ENCODE measurements around the gene THOC5. TPM values are rescaled to one million over a fixed set of nuclear protein-coding genes. Genes with fewer than 3 reads are reported as not detected.
"Not testable (repeated sequence)": the region's sequence is repeated elsewhere in the genome, so short reads cannot be mapped to it uniquely, and the experiment has no call there.

THOC5 gene
- total RNA-seq, 6 experiments from 2014 or later = 11.9 to 17.4 (median 14.1) TPM

DNA sequence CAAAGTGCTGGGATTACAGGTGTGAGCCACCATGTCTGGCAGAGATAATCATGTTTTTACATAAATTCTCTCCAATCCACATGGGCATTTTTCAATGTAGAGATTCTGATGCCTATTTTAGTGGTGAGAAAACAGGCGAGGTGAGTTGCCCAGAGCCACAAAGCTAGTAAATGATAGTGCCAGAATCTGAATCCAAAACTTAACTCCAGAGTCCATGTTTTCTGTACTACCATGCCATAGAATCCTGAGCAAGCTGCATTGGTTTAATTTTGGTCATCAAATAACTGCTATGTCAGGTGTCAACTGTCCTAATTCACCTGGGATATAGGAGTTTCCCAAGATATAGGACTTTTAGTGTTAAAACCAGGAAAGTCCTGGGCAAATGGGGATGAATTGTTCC, 59.9 kb downstream of the THOC5 start:
- ATAC-seq (no peak), DNase-seq (no peak)
- no peak for TF ChIP-seq POLR2A (IDR thresholded peaks at IDR 0.05)
- TF ChIP-seq, protein P1, sequence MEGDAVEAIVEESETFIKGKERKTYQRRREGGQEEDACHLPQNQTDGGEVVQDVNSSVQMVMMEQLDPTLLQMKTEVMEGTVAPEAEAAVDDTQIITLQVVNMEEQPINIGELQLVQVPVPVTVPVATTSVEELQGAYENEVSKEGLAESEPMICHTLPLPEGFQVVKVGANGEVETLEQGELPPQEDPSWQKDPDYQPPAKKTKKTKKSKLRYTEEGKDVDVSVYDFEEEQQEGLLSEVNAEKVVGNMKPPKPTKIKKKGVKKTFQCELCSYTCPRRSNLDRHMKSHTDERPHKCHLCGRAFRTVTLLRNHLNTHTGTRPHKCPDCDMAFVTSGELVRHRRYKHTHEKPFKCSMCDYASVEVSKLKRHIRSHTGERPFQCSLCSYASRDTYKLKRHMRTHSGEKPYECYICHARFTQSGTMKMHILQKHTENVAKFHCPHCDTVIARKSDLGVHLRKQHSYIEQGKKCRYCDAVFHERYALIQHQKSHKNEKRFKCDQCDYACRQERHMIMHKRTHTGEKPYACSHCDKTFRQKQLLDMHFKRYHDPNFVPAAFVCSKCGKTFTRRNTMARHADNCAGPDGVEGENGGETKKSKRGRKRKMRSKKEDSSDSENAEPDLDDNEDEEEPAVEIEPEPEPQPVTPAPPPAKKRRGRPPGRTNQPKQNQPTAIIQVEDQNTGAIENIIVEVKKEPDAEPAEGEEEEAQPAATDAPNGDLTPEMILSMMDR (IDR thresholded peaks at IDR 0.05) = no peak
- no peak overlapping the region for H3K4me3 ChIP-seq
- H3K9me3 ChIP-seq = no peaks in the 10 kb centered on the region
- H3K27me3 ChIP-seq = no peaks in the 10 kb centered on the region
- H3K27ac ChIP-seq = no peak overlapping the region
- no peaks in the 10 kb centered on the region for H3K4me1 ChIP-seq
- H3K36me3 ChIP-seq = no peaks in the 10 kb centered on the region
- intact Hi-C loops (cut with DNase I) = no loop called here
- WGBS (ENCODE audit: insufficient coverage, low coverage, low lambda C conversion rate, missing lambda C conversion rate) = 80% methylated on average over 1 of the region's 1 CpG

DNA sequence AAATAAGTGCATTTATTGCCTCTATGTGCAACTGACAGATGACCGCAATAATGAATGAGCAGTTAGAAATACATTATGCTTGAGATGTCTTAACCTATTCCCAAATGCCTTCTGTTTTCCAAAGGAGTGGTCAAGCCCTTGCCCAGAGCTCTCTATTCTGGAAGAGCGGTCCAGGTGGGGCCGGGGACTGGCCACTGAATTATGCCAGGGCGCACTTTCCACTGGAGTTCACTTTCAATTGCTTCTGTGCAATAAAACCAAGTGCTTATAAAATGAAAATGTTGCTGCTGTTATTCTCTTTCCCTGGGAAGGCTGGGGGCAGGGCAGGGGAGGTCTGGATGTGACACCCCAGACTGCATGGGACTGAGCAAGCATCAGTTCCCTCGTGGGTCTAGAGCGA, 62.5 kb downstream of the THOC5 start:
- Histone ChIP-seq H3K36me3 (no peaks in the 10 kb centered on the region), H3K9me3 (no peaks in the 10 kb centered on the region), H3K4me3 (no peak overlapping the region), H3K27me3 (no peaks in the 10 kb centered on the region), H3K4me1 (no peaks in the 10 kb centered on the region), H3K27ac (no peak overlapping the region)
- WGBS (ENCODE audit: insufficient coverage, low coverage, low lambda C conversion rate, missing lambda C conversion rate) = 74% methylated on average over 2 of the region's 6 CpGs
- DNase-seq (no peak), ATAC-seq (no peak)
- TF ChIP-seq POLR2A (IDR thresholded peaks at IDR 0.05) = no peak
- TF ChIP-seq, protein P1 (IDR thresholded peaks at IDR 0.05) = no peak
- intact Hi-C loops (cut with DNase I) = no loop called here

DNA sequence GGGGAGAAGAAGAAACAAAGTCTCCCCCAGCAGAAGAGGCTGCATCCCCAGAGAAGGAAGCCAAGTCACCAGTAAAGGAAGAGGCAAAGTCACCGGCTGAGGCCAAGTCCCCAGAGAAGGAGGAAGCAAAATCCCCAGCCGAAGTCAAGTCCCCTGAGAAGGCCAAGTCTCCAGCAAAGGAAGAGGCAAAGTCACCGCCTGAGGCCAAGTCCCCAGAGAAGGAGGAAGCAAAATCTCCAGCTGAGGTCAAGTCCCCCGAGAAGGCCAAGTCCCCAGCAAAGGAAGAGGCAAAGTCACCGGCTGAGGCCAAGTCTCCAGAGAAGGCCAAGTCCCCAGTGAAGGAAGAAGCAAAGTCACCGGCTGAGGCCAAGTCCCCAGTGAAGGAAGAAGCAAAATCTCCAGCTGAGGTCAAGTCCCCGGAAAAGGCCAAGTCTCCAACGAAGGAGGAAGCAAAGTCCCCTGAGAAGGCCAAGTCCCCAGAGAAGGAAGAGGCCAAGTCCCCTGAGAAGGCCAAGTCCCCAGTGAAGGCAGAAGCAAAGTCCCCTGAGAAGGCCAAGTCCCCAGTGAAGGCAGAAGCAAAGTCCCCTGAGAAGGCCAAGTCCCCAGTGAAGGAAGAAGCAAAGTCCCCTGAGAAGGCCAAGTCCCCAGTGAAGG, 64.3 kb downstream of the THOC5 start:
- ATAC-seq = peak in 2 of 4 donors; percentile 34 to 53
- H3K27me3 ChIP-seq; H3K4me1 ChIP-seq; H3K4me3 ChIP-seq; H3K36me3 ChIP-seq; intact Hi-C loops (cut with DNase I); DNase-seq; H3K27ac ChIP-seq; H3K9me3 ChIP-seq: not testable (repeated sequence)
- WGBS (ENCODE audit: insufficient coverage, low coverage, low lambda C conversion rate, missing lambda C conversion rate) = 72% methylated on average over 7 of the region's 8 CpGs

DNA sequence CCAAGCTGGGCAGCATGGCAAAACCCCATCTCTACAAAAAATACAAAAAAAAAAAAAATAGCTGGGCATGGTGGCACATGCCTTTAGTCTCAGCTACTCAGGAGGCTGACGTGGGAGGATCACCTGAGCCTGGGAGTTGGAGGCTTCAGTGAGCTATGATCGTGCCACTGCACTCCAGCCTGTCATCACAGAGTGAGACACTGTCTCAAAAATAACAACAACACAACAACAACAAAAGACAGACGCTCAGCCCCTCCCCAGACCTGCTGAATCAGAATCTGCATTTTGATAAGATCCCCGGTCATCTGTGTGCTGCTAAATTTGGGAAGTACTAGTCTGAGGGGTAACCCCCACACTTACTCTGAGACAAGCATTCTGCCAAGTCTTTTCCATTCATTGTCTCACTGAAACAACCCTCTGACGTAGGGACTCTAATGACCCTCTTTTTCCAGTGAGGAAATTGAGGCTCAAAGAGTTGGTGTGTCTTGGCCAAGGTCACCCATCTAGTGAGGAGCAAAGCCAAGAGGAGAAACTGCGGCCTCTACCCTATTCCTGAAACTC, 66.1 kb downstream of the THOC5 start:
- WGBS (ENCODE audit: insufficient coverage, low coverage, low lambda C conversion rate, missing lambda C conversion rate) = 79% methylated on average over 4 of the region's 6 CpGs
- ATAC-seq (no peak), DNase-seq (no peak)
- Histone ChIP-seq H3K27me3 (no peaks in the 10 kb centered on the region), H3K9me3 (no peaks in the 10 kb centered on the region), H3K36me3 (no peaks in the 10 kb centered on the region), H3K4me1 (no peaks in the 10 kb centered on the region), H3K4me3 (no peak overlapping the region), H3K27ac (no peak overlapping the region)
- intact Hi-C loops (cut with DNase I) = no loop called here
- no peak for TF ChIP-seq POLR2A (IDR thresholded peaks at IDR 0.05)
- TF ChIP-seq, protein P1 (IDR thresholded peaks at IDR 0.05) = no peak

DNA sequence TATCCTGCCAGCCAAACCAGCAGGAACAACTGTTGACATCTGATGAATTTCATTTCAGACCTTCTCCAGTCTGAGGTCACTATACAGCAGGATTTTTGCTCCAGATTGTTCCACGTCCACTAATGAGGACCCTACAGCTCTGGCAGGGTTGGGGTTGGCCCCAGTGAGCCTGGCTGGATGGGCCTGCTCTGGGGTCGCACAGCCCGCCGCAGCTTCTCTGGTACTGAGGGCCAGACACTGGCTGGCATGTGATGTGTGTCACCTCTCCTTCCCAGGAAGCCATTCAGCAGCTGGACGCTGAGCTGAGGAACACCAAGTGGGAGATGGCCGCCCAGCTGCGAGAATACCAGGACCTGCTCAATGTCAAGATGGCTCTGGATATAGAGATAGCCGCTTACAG, 68.1 kb downstream of the THOC5 start:
- no peak overlapping the region for H3K27ac ChIP-seq
- no peaks in the 10 kb centered on the region for H3K36me3 ChIP-seq
- intact Hi-C loops (cut with DNase I) = no loop called here
- TF ChIP-seq, protein P1 (IDR thresholded peaks at IDR 0.05) = no peak
- no peak for TF ChIP-seq POLR2A (IDR thresholded peaks at IDR 0.05)
- DNase-seq = no peak
- ATAC-seq = no peak
- peaks cover 3 to 8% of the 10 kb centered on the region in 2 donors for H3K27me3 ChIP-seq
- H3K9me3 ChIP-seq = no peaks in the 10 kb centered on the region
- H3K4me3 ChIP-seq = no peak overlapping the region
- peaks cover 0 to 5% (median 0%) of the 10 kb centered on the region in 4 donors for H3K4me1 ChIP-seq
- 71% methylated on average over 4 of the region's 8 CpGs for WGBS (ENCODE audit: insufficient coverage, low coverage, low lambda C conversion rate, missing lambda C conversion rate)
